ENCODE data around the gene ZBED6. TPM values are rescaled to one million over a fixed set of nuclear protein-coding genes. Genes with fewer than 3 reads are reported as not detected.
"Not testable (repeated sequence)": the region's sequence is repeated elsewhere in the genome, so short reads cannot be mapped to it uniquely, and the experiment has no call there.

The ZBED6 gene
- total RNA-seq, 1 donor from 2014 or later: 34.1 TPM

DNA sequence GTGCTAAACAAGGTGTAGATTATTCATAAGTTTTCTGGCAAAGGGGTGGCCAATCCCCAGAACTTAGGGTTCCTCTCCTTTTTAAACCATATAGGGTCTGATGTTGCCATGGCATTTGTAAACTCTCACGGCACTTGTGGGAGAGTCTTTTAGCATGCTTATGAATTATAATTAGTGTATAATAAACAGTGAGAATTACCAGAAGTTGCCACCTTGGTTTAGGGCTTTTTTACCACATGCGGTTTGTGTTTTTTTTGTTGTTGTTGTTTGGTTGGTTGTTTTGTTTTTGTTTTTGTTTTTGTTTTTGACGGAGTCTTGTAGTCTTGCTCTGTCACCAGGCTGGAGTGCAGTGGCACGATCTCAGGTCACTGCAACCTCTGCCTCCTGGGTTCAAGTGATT lies 39.4 kb upstream of the ZBED6 start:
- FAIRE-seq (no peak), DNase-seq (ENCODE audit: low read depth) (no peak)
- Mint-ChIP-seq H3K9me3 (ENCODE audit: unreplicated experiment) (no peaks in the 10 kb centered on the region), H3K36me3 (ENCODE audit: low read depth, unreplicated experiment) (no peaks in the 10 kb centered on the region), H3K4me1 (ENCODE audit: low read depth, unreplicated experiment) (peaks cover 12% of the 10 kb centered on the region), H3K27me3 (ENCODE audit: low read depth, unreplicated experiment) (no peaks in the 10 kb centered on the region), H3K27ac (ENCODE audit: unreplicated experiment) (no peak overlapping the region), H3K4me3 (ENCODE audit: unreplicated experiment) (no peak overlapping the region)
- no peak overlapping the region for H3K27ac ChIP-seq (ENCODE audit: low read depth, low read length)
- TF ChIP-seq EZH2 (IDR thresholded peaks at IDR 0.05; ENCODE audit: insufficient read depth, low read length) (no peak), CTCF (IDR thresholded peaks at IDR 0.05; ENCODE audit: insufficient read depth, low read depth, low read length) (no peak)
- no peak overlapping the region for H3K4me3 ChIP-seq (ENCODE audit: insufficient read depth, low read depth, low read length)
- no peaks in the 10 kb centered on the region for H3K4me1 ChIP-seq (ENCODE audit: insufficient read depth, low read length)
- H3K79me2 ChIP-seq (ENCODE audit: insufficient read depth, low read length): no peaks in the 10 kb centered on the region
- H2AFZ ChIP-seq (ENCODE audit: low read depth, low read length): no peak overlapping the region
- H3K36me3 ChIP-seq (ENCODE audit: insufficient read depth, low read length): no peaks in the 10 kb centered on the region
- H3K4me2 ChIP-seq (ENCODE audit: low read length): no peak overlapping the region
- no peaks in the 10 kb centered on the region for H4K20me1 ChIP-seq (ENCODE audit: insufficient read depth, low read length)
- no peaks in the 10 kb centered on the region for H3K27me3 ChIP-seq (ENCODE audit: insufficient read depth, low read length)
- no peak overlapping the region for H3K9ac ChIP-seq (ENCODE audit: low read length)
- no peaks in the 10 kb centered on the region for H3K9me3 ChIP-seq (ENCODE audit: insufficient read depth, low read depth, low read length)

GRCh38 chr1:203758749-203759148 lies 36.7 kb upstream of the ZBED6 start:
- H3K9me3 Mint-ChIP-seq (ENCODE audit: unreplicated experiment); H4K20me1 ChIP-seq (ENCODE audit: insufficient read depth, low read length); H3K79me2 ChIP-seq (ENCODE audit: insufficient read depth, low read length); H3K4me1 ChIP-seq (ENCODE audit: insufficient read depth, low read length); H3K4me3 Mint-ChIP-seq (ENCODE audit: unreplicated experiment); H3K36me3 Mint-ChIP-seq (ENCODE audit: low read depth, unreplicated experiment); H3K4me2 ChIP-seq (ENCODE audit: low read length); DNase-seq (ENCODE audit: low read depth); H3K27me3 ChIP-seq (ENCODE audit: insufficient read depth, low read length); H3K27me3 Mint-ChIP-seq (ENCODE audit: low read depth, unreplicated experiment); H2AFZ ChIP-seq (ENCODE audit: low read depth, low read length); FAIRE-seq; H3K27ac Mint-ChIP-seq (ENCODE audit: unreplicated experiment); H3K4me3 ChIP-seq (ENCODE audit: insufficient read depth, low read depth, low read length); H3K27ac ChIP-seq (ENCODE audit: low read depth, low read length); H3K9ac ChIP-seq (ENCODE audit: low read length); H3K36me3 ChIP-seq (ENCODE audit: insufficient read depth, low read length); H3K4me1 Mint-ChIP-seq (ENCODE audit: low read depth, unreplicated experiment); H3K9me3 ChIP-seq (ENCODE audit: insufficient read depth, low read depth, low read length): not testable (repeated sequence)

GRCh38 chr1:203760506-203760905 lies 34.9 kb upstream of the ZBED6 start:
- H3K4me3 Mint-ChIP-seq (ENCODE audit: unreplicated experiment): no peak overlapping the region
- no peak for TF ChIP-seq EZH2 (IDR thresholded peaks at IDR 0.05; ENCODE audit: insufficient read depth, low read length)
- TF ChIP-seq CTCF (IDR thresholded peaks at IDR 0.05; ENCODE audit: insufficient read depth, low read depth, low read length): no peak
- no peak overlapping the region for H2AFZ ChIP-seq (ENCODE audit: low read depth, low read length)
- no peaks in the 10 kb centered on the region for H3K79me2 ChIP-seq (ENCODE audit: insufficient read depth, low read length)
- H4K20me1 ChIP-seq (ENCODE audit: insufficient read depth, low read length): no peaks in the 10 kb centered on the region
- H3K9me3 ChIP-seq (ENCODE audit: insufficient read depth, low read depth, low read length): no peaks in the 10 kb centered on the region
- peaks cover 3% of the 10 kb centered on the region for H3K27me3 Mint-ChIP-seq (ENCODE audit: low read depth, unreplicated experiment)
- DNase-seq (ENCODE audit: low read depth) (no peak), FAIRE-seq (no peak)
- H3K9me3 Mint-ChIP-seq (ENCODE audit: unreplicated experiment): no peaks in the 10 kb centered on the region
- H3K9ac ChIP-seq (ENCODE audit: low read length): no peak overlapping the region
- H3K27me3 ChIP-seq (ENCODE audit: insufficient read depth, low read length): no peaks in the 10 kb centered on the region
- no peak overlapping the region for H3K4me3 ChIP-seq (ENCODE audit: insufficient read depth, low read depth, low read length)
- no peak overlapping the region for H3K27ac ChIP-seq (ENCODE audit: low read depth, low read length)
- H3K36me3 Mint-ChIP-seq (ENCODE audit: low read depth, unreplicated experiment): no peaks in the 10 kb centered on the region
- no peak overlapping the region for H3K27ac Mint-ChIP-seq (ENCODE audit: unreplicated experiment)
- peaks cover 7% of the 10 kb centered on the region for H3K4me1 Mint-ChIP-seq (ENCODE audit: low read depth, unreplicated experiment)
- H3K36me3 ChIP-seq (ENCODE audit: insufficient read depth, low read length): no peaks in the 10 kb centered on the region
- no peaks in the 10 kb centered on the region for H3K4me1 ChIP-seq (ENCODE audit: insufficient read depth, low read length)
- H3K4me2 ChIP-seq (ENCODE audit: low read length): no peak overlapping the region

DNA sequence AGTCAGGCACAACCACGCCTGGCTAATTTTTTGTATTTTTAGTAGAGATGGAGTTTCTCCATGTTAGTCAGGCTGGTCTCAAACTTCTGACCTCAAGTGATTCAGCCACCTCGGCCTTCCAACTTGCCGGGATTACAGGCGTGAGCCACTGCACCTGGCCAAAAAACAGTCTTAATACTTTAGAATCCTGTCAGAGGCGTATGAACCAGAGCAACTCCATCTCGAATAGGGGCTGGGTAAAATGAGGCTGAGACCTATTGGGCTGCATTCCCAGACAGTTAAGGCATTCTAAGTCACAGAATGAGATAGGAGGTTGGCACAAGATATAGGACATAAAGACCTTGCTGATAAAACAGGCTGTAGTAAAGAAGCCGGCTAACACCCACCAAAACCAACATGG lies 33.5 kb upstream of the ZBED6 start:
- H3K27ac ChIP-seq (ENCODE audit: low read depth, low read length); H3K4me1 ChIP-seq (ENCODE audit: insufficient read depth, low read length); H3K27me3 Mint-ChIP-seq (ENCODE audit: low read depth, unreplicated experiment); H2AFZ ChIP-seq (ENCODE audit: low read depth, low read length); H3K9me3 ChIP-seq (ENCODE audit: insufficient read depth, low read depth, low read length); H3K4me3 Mint-ChIP-seq (ENCODE audit: unreplicated experiment); H4K20me1 ChIP-seq (ENCODE audit: insufficient read depth, low read length); H3K27me3 ChIP-seq (ENCODE audit: insufficient read depth, low read length); H3K27ac Mint-ChIP-seq (ENCODE audit: unreplicated experiment); H3K9me3 Mint-ChIP-seq (ENCODE audit: unreplicated experiment); H3K4me2 ChIP-seq (ENCODE audit: low read length); H3K4me1 Mint-ChIP-seq (ENCODE audit: low read depth, unreplicated experiment); H3K36me3 Mint-ChIP-seq (ENCODE audit: low read depth, unreplicated experiment); H3K79me2 ChIP-seq (ENCODE audit: insufficient read depth, low read length); FAIRE-seq; H3K4me3 ChIP-seq (ENCODE audit: insufficient read depth, low read depth, low read length); H3K9ac ChIP-seq (ENCODE audit: low read length); H3K36me3 ChIP-seq (ENCODE audit: insufficient read depth, low read length): not testable (repeated sequence)
- DNase-seq (ENCODE audit: low read depth): peak; percentile 52

Measured in astrocyte (in vitro differentiated cells and primary cell).